Mesenteric fat pad (tissue), 1 donor: ENCODE results near the gene LTB4R2. TPM values are rescaled to one million over a fixed set of nuclear protein-coding genes. Genes with fewer than 3 reads are reported as not detected.

Experiments
- DNase-seq: peaks from one replicate; pipeline ENCODE4 v3.0.0-alpha.2; 2020; ENCODE audit warnings: low spot score
- long read RNA-seq: library from polyadenylated mRNA; unstranded; transcript quantifications from one replicate; pipeline ENCODE4 v2.0.0, GENCODE V29; 2020
- total RNA-seq: library from RNA; stranded (reverse); fragmentation: NEBNext Ultra II Directional; extraction: Animal tissue kit (Norgen Biotek cat#: 25700); gene quantifications from one replicate; pipeline ENCODE4 v1.2.1, GENCODE V29; 2021
- donor health status: DM: yes; HTN: yes; CAD: no.

Gene LTB4R2
- 7.2 TPM for total RNA-seq
- long read RNA-seq, transcript LTB4R2-202 (1 exons, 3,092 nt) = major isoform, 8 of 30 reads
- long read RNA-seq, partial matches to known transcripts = 0 of 30 reads
- long read RNA-seq, other reads (novel, unspliced or antisense) = 21 of 30 reads

- no peak for DNase-seq
Observed at GRCh38 chr14:24309538-24310264, at the start of gene LTB4R2. Gene LTB4R2 (plus strand): TSS chr14:24310140. CDS start chr14:24310665, 525 bp downstream.

GRCh38 chr14:24260780-24261157 lies 49.2 kb upstream of the LTB4R2 start:
- DNase-seq = no peak

- no peak for DNase-seq
Observed at GRCh38 chr14:24261256-24261968, 48.5 kb upstream of the LTB4R2 start.

GRCh38 chr14:24261969-24262327 lies 48.0 kb upstream of the LTB4R2 start:
- no peak for DNase-seq

- DNase-seq = no peak
Observed at GRCh38 chr14:24262821-24263733, 46.9 kb upstream of the LTB4R2 start, which contains the start of gene TGM1. Gene TGM1 (minus strand): TSS chr14:24263177. CDS start chr14:24262352, 825 bp downstream.

- DNase-seq = no peak
Observed at GRCh38 chr14:24263848-24264247, 46.1 kb upstream of the LTB4R2 start.

GRCh38 chr14:24264298-24264697 lies 45.6 kb upstream of the LTB4R2 start:
- DNase-seq = no peak

- no peak for DNase-seq
Observed at GRCh38 chr14:24266344-24267244, 43.3 kb upstream of the LTB4R2 start.

- DNase-seq = no peak
Observed at GRCh38 chr14:24267516-24267915, 42.4 kb upstream of the LTB4R2 start.

GRCh38 chr14:24268225-24268624 lies 41.7 kb upstream of the LTB4R2 start:
- no peak for DNase-seq

GRCh38 chr14:24269368-24269767 lies 40.6 kb upstream of the LTB4R2 start:
- DNase-seq = no peak

GRCh38 chr14:24269910-24270536 lies 39.9 kb upstream of the LTB4R2 start:
- no peak for DNase-seq

GRCh38 chr14:24270537-24271133 lies 39.3 kb upstream of the LTB4R2 start:
- no peak for DNase-seq

- peak; percentile 94 for DNase-seq
Observed at GRCh38 chr14:24271134-24271833, 38.7 kb upstream of the LTB4R2 start, which contains the start of gene RABGGTA. Gene RABGGTA (minus strand): TSS chr14:24271597. CDS start chr14:24271115, 482 bp downstream.

GRCh38 chr14:24271834-24272263 lies 38.1 kb upstream of the LTB4R2 start:
- no peak for DNase-seq

- DNase-seq = no peak
Observed at GRCh38 chr14:24272467-24272866, 37.5 kb upstream of the LTB4R2 start.

GRCh38 chr14:24273422-24273998 lies 36.4 kb upstream of the LTB4R2 start:
- no peak for DNase-seq

- DNase-seq = no peak
Observed at GRCh38 chr14:24274101-24274543, 35.8 kb upstream of the LTB4R2 start.
